Islet precursor cell (in vitro differentiated cells): ENCODE measurements around the gene IGSF3.
A peak's percentile ranks its signal among the peaks of the same experiment; 100 is the strongest.
"Not testable (repeated sequence)": the region's sequence is repeated elsewhere in the genome, so short reads cannot be mapped to it uniquely, and the experiment has no call there.

Source experiments
- DNase-seq: peaks from one replicate; pipeline ENCODE4 v3.0.0-alpha.2; 2018

IGSF3 gene

GRCh38 chr1:116626915-116627314 lies 40.6 kb downstream of the IGSF3 start:
- DNase-seq = not testable (repeated sequence)

DNA sequence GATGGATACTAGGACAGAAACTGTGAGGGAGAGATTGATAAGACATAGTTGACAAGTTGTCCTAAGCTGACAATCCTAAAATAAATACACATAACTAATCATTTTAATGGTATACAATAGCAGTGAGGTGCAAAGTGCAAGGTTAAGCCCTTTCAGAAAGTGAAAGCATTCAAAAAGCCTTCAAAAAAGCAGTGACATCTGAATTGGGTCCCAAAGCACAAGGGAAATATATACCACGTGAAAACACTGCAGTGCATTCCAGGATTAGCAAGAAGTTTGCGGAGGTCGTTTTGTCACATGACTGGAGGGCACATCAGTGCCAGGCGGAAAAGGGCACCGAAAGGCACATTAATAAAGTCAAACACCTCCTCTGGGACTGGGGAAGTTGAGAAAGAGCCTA lies 42.4 kb downstream of the IGSF3 start:
- DNase-seq = not testable (repeated sequence)

GRCh38 chr1:116624040-116624439 lies 43.5 kb downstream of the IGSF3 start:
- no peak for DNase-seq

DNA sequence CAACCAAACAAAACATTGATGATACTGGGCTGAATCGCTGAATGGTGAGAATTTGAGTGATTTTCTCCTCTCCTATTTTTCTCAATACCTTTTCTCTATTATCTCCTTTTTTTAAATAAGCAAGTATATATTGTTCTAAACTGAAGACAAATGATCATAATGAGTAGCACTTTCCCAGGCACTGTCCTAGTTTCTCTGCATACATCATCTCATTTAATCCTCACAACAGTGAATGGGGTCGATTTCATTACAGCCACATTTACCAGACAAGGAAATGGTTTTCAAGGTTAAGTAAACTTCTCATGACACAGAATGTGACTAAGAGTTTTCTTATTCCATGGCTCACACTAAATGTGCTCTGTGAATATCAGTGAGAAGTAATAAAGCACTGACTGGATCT lies 45.0 kb downstream of the IGSF3 start:
- not testable (repeated sequence) for DNase-seq

DNA sequence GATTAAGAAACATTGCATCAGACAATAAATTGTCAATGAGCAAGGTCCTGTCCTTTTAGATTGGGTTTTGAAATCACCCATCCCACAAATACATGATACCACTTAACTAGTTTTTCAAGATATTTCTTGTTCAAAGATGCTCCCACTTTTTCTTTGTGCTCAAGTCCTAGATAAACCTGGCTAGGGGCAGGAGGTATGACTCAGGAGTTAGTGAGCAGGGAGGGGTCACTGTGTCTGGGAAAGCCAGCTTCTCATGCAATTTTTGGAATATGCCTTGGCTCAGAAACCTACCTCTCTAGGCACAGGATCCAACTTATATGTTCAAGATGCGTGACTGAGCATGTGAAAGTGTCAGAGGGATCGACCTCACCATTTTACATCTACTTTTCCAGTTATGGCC lies 45.8 kb downstream of the IGSF3 start:
- DNase-seq = not testable (repeated sequence)

- not testable (repeated sequence) for DNase-seq
These were observed 47.1 kb downstream of the IGSF3 start for GRCh38 chr1:116620392-116620791.

DNA sequence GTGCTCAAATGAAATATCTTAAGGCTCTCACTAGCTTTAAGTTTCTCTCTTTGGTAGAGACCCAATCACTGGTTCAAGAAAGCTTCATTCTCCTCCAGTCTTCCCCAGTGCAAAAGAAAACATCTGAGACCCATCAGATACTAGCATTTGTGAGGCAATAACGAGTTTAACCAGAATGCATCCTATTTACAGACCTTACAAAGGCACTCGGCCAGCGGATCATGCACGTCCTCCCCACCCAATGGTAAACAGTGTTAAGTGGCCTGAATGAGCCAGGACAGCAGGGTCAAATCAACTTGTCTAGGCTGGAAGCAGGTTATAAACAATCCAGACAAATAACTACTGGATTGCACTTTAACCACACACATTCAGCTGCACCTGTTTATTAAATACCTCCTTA lies 48.4 kb downstream of the IGSF3 start:
- DNase-seq = peak; percentile 61

- not testable (repeated sequence) for DNase-seq
These were observed 49.7 kb downstream of the IGSF3 start for GRCh38 chr1:116617808-116618207.

GRCh38 chr1:116613825-116614224 lies 53.7 kb downstream of the IGSF3 start:
- DNase-seq = not testable (repeated sequence)

DNA sequence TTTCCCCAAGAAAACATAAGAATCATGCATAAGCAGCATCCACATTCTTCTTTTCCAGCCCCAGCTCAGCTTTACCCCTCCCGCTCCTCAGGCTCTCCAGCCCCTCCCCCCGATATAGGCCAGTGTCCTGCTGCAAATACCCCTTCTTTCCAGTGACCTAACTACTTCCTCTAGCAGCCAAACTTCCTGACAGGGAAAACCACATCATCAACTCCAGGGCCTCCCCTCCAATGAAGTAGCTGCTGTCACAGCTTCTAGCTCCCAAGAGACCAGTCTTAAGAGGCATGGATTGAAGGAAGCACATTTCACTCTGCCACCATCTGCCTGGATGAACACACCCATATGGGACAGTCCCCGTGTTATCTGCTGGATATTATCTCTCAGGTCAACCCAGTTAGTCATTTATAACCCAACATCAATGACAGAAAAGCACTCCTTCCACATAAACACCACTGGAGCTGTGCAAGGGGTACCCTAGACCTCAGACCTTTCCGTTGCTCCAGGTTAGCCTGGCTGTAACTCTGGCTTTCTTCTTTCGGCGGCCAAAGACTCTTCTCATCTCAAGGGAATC lies 57.6 kb downstream of the IGSF3 start:
- DNase-seq = not testable (repeated sequence)

DNA sequence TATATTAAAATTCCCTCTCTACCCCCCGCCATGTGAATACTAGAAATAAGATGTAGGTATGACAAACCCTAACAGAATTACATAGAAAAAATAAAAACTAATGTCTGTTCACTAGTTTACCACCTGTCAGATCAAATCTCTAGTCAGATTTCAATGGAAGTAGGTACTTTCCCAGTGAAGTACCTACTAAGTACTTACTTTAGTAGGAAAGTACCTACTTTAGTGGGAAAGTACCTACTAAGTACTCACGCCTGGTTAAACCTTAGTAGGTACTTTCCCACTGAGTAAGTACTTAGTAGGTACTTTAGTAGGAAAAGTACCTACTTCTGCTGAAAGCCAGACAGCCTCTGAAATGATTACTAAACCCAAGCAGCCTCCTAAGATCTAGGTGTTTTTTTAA lies 58.7 kb downstream of the IGSF3 start:
- not testable (repeated sequence) for DNase-seq

DNA sequence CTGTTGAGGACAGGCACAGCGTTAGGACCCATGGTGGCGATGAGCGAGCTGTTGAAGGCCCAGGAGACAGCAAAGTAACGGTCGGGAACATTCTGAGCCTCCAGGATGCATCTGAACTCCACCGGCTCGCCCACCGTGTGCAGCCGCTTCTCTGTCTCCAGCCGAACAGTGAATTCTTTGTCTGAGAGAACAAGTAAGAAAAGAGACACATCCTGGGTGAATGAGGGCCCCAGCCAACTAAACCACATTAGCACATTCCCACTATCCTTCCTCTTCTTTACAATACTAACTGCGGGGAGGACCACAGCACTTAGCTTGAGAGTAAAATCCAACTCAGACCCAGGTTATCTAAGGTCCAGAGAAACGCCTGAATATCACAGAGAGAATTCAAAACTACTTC lies 59.4 kb downstream of the IGSF3 start:
- not testable (repeated sequence) for DNase-seq

DNA sequence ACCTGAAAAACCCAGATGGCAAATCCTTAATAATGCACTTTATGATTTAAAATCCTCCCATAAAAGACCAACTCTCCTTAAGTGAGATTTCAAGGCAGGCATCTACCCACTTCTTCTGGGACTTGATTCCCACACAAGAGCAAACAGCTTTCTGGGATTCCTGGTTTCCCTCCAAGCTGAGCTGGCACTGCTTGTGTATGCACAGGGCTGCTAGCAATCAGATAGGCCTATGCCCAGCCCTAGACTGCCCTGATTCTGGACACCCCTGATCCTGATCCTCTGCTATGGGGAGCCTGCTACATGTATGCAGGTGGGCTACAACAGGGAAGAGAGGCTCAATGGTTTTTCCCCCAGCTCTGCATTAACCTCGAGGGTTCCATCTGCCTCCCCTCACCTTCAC lies 60.1 kb downstream of the IGSF3 start:
- not testable (repeated sequence) for DNase-seq

DNA sequence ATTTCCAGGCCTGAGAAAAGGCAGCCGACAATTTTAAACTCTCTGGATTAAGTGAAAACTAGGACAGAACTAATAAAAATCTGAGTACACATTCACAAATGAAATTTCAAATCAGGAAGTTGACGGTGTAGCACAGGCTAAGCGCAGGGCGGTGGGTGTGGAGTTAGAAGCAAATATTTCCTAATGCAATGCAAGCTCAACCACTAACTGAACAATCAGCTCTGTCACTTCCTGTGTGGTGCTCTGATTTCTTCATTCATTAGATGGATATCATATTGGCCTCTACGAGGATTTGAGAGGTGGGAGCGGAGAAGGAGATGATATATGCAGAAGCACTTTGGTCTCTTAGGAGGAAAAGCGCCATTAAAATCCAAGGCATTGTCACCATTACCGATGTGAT lies 61.5 kb downstream of the IGSF3 start:
- not testable (repeated sequence) for DNase-seq

GRCh38 chr1:116605315-116605714 lies 62.2 kb downstream of the IGSF3 start:
- DNase-seq = no peak

- not testable (repeated sequence) for DNase-seq
These were observed 63.1 kb downstream of the IGSF3 start for GRCh38 chr1:116604408-116604807.

DNA sequence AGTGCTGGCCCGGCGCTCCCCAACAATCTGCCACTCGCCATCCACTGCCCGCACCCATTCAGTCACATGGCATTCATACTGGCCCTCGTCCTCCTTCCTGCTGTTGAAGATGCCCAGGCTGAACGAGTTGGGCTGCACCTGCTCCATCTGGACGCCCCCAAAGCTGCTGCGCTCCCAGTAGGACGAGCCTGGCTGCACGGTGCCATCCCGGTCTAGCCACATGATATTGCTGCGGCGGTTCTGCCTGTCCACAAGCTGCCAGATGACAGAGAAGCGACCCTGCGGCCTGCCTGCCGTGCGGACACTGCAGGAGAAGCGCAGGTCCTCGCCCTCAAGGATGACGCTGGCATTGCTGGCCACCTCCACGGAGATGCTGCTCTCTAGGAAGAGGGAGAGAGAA lies 63.9 kb downstream of the IGSF3 start:
- not testable (repeated sequence) for DNase-seq

- not testable (repeated sequence) for DNase-seq
These were observed 68.2 kb downstream of the IGSF3 start for GRCh38 chr1:116599369-116599768.

DNA sequence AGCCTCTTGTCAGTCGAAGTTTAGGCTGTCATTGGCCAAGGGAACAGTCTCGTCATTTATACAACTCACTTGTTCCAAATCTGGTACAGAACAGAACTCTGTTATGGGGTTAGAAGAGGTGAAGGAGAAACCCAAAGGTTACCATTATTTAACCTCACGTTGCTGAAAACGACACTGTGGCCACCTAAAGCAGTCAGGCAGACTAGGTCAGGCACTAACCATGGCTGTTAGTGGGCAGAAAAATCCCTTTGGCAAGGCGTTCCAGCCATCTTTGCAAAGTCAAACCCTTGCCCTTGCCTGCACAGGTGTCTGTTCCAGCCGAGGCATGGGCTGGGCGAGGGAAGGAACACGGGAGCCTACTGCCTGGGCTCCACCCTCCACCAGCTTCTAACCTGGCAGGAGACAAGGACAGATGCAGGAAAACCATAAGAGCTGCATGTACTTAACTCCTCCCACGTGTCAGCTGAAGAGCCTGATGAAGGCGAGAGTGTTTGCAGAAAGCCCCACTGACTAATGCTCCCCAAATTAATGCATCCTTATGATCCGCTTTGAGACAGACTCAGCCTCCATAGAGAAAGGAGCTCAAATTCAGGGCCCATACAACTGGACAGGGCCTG lies 69.0 kb downstream of the IGSF3 start:
- DNase-seq = not testable (repeated sequence)

- DNase-seq = not testable (repeated sequence)
These were observed 70.1 kb downstream of the IGSF3 start for GRCh38 chr1:116597388-116597787.

DNA sequence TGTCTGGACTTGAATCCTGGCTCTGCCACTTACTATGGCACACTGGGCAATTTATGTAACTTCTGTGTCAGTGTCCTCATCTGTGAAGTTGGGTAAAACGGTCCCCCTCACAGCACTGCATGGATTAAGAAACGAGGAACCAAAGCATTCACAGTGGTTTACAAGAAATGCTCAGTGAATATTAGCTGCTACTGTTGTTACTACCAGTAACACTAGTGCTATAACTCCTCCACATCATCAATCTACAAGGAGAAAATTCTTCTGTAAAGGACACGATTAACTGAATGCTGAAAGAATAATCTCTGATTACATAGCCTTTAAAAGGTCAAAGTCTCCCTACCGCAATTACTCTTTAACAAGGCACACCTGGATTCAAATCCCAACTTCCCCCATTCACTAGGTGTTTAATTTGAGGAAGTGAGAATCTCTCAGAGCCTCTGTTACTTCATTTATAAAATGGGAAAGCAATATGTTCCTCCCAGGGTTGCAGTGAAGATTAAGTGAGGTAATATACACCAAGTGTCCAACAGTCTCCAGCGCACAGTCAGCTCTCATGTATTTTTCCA lies 70.7 kb downstream of the IGSF3 start:
- DNase-seq = not testable (repeated sequence)

DNA sequence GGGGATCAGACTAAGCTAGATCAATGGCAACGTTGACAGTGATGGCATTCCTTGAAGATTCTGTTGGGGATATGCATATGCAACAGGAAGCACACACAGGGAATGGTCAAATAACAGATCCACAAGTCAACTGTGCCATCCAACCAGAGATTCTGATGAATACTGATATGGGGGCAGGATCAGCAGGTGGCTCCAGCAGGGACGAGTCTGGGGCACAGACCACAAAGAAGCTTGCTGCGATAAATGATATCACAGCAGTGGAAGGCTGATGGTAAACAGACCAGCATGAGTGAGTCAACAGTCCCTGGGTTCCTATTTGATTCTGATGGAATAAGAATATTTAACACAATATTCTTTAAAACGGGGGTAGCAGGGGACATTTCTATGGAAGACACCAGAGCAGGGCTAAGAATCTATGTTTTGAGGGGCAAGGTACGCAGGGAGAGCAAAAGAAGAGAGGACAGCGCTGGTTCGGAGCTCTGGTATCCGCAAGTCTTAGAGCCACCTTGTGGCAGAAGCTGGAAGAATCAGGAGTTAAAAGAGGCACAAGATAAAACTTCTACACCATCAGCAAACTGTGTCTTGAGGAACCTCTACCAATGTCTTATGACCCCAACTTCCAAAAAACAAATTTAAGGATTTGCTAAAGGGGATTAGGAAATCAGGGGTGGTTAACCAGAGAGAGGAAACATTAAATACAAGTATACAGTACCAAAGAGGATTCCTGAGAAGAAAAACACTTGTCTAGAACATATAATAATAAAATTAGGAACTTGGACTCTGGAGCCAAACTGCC lies 71.4 kb downstream of the IGSF3 start:
- not testable (repeated sequence) for DNase-seq

DNA sequence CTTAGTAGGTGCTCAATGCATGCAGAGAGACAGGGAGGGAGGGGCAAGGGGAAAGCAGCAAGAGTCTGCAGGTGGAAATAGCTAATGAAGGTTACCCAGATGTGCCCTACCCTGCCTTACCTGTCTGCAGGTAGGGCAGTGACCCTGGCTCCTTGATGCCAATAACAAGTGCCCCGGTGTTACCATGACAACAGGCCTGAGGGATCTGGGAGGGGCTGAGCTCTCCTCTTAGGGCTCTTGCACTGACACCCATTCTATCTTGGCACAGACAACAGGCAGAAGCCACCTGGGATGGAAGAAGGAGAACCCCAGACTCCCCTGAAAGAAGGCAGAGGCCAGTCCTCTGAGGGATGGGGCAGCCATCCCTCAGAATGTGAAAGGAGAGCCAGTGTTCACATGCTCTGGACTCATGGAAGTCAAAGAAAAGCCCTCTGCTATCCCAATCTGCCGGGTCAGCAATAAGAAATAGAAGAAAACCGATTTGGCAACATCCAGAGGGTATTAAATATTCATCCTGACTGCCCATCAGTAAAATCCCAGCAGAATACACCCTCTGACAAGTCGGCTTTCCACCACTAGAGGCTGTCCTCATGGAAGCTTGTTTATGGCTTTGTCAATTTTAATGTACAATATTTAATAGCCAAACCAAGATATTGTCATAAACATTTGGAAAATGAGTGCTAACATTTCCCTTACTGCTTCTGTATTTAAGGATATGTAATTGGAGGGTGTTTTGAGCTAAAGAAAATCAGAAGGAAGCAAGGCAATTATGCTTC lies 72.3 kb downstream of the IGSF3 start:
- DNase-seq = not testable (repeated sequence)
